ENCODE results near the gene CNKSR1. TPM values are rescaled to one million over a fixed set of nuclear protein-coding genes. Genes with fewer than 3 reads are reported as not detected.

CNKSR1 gene
- total and polyA plus RNA-seq, 2 of the 4 experiments (the other 2 are of a cell fraction), result 0.43 TPM; not detected in 1

DNA sequence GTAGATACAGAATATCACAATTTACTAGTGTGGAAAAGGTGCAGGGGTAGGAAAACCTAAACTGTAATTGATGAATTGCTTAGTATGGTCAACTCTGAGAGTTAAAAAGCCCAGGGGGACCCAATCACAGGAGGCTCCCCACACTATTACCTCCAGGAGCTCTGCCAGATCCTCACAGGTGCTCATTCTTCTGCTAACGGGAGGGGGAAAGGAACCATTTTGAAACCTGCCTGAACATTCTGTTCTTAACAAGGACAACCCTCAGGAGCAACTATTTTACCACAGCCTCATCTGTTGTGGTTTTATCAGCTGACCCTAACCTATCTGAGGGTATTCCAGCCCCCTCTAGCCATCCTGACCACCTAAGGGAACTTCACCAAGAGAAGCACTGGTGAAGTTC is 46.6 kb upstream of the CNKSR1 start:
- H2BK20ac ChIP-seq (ENCODE audit: low read depth, low read length), result no peak overlapping the region
- no peaks in the 10 kb centered on the region for H3K36me3 ChIP-seq (ENCODE audit: control insufficient read depth, insufficient read depth, low read length)
- no peak overlapping the region for H4K8ac ChIP-seq (ENCODE audit: low read depth in 2 of 2, low read length in 2 of 2)
- no TSS peak for BruUV-seq (replicated peaks)
- H2AK5ac ChIP-seq (ENCODE audit: low read depth, low read length), result no peak overlapping the region
- no peak overlapping the region for H3K56ac ChIP-seq (ENCODE audit: extremely low read depth, insufficient read depth, low read length)
- ChIA-PET POLR2A (ENCODE audit: unreplicated experiment) (no interaction called here), CTCF (interaction anchor here (1.3 kb wide), 1 partner anchor 15 kb away, joined by 4 read pairs; no protein-coding TSS in a partner anchor)
- H4K91ac ChIP-seq (ENCODE audit: insufficient read depth, low read depth, low read length), result no peak overlapping the region
- no peaks in the 10 kb centered on the region for H3K9me3 ChIP-seq (ENCODE audit: control insufficient read depth, insufficient read depth, low read length)
- TF ChIP-seq, protein P1, sequence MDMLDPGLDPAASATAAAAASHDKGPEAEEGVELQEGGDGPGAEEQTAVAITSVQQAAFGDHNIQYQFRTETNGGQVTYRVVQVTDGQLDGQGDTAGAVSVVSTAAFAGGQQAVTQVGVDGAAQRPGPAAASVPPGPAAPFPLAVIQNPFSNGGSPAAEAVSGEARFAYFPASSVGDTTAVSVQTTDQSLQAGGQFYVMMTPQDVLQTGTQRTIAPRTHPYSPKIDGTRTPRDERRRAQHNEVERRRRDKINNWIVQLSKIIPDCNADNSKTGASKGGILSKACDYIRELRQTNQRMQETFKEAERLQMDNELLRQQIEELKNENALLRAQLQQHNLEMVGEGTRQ (IDR thresholded peaks at IDR 0.05; ENCODE audit: low read depth, low read length), result no peak
- TF ChIP-seq, protein P2, sequence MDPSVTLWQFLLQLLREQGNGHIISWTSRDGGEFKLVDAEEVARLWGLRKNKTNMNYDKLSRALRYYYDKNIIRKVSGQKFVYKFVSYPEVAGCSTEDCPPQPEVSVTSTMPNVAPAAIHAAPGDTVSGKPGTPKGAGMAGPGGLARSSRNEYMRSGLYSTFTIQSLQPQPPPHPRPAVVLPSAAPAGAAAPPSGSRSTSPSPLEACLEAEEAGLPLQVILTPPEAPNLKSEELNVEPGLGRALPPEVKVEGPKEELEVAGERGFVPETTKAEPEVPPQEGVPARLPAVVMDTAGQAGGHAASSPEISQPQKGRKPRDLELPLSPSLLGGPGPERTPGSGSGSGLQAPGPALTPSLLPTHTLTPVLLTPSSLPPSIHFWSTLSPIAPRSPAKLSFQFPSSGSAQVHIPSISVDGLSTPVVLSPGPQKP (IDR thresholded peaks at IDR 0.05; ENCODE audit: borderline replicate concordance, low read depth, low read length), result no peak
- TF ChIP-seq RCOR1 (IDR thresholded peaks at IDR 0.05; ENCODE audit: insufficient replicate concordance, low read length) (no peak), CHD1 (IDR thresholded peaks at IDR 0.05; ENCODE audit: low read depth, low read length) (no peak), BHLHE40 (IDR thresholded peaks at IDR 0.05; ENCODE audit: low read depth, low read length) (no peak), MAZ (IDR thresholded peaks at IDR 0.05; ENCODE audit: borderline replicate concordance, low read depth, low read length) (no peak), RFX5 (IDR thresholded peaks at IDR 0.05; ENCODE audit: low read depth, low read length) (no peak), FOS (IDR thresholded peaks at IDR 0.05; ENCODE audit: low read depth, low read length) (no peak)
- no peak overlapping the region for H2AK9ac ChIP-seq (replicated peaks; ENCODE audit: low read depth, low read length, poor library complexity)
- no peaks in the 10 kb centered on the region for H3K79me1 ChIP-seq (ENCODE audit: low read depth in 1 of 2, low read length in 2 of 2)
- no peak overlapping the region for H3K4me2 ChIP-seq (ENCODE audit: low read depth, low read length)
- H2BK120ac ChIP-seq (ENCODE audit: low read depth, low read length), result no peak overlapping the region
- no peak overlapping the region for H3K9ac ChIP-seq (ENCODE audit: low read depth, low read length)
- no peak overlapping the region for H3K23ac ChIP-seq (ENCODE audit: low read depth, low read length)
- H2AFZ ChIP-seq (replicated peaks; ENCODE audit: low read length, poor library complexity), result no peak overlapping the region
- dilution Hi-C loops (cut with HindIII; ENCODE audit: low sequenced_read_pairs, unreplicated experiment), result no loop called here
- intact Hi-C loops (cut with micrococcal nuclease), result no loop called here
- peaks cover 11% of the 10 kb centered on the region for H3K27me3 ChIP-seq (ENCODE audit: control insufficient read depth, insufficient read depth, low read length)
- WGBS, 2 experiments (ENCODE audit: extremely low coverage in 2 of 2, insufficient read length in 1 of 2), result no CpG with 5 or more reads among the region's 1 CpG
- no peak for DNase-seq
- no peak overlapping the region for H4K5ac ChIP-seq (ENCODE audit: low read depth, low read length)
- no peak overlapping the region for H3K4ac ChIP-seq (ENCODE audit: low read depth, low read length)
- ATAC-seq (ENCODE audit: low read depth), result no peak
- no peak overlapping the region for H2BK15ac ChIP-seq (ENCODE audit: low read depth, low read length)
- H3K27ac ChIP-seq (ENCODE audit: insufficient read depth, low read length), result no peak overlapping the region
- no peak overlapping the region for H2BK5ac ChIP-seq (ENCODE audit: low read depth, low read length, poor library complexity, severe bottlenecking)
- H4K20me1 ChIP-seq (ENCODE audit: insufficient read depth, low read length), result no peaks in the 10 kb centered on the region
- 0 out of 2 replicates have a peak, but pooled peaks cover 1% of the 10 kb centered on the region for H3K4me1 ChIP-seq (ENCODE audit: control insufficient read depth, insufficient read depth, low read length)
- no peak overlapping the region for H3K4me3 ChIP-seq (ENCODE audit: insufficient read depth, low read depth, low read length)
- in situ Hi-C loops (cut with MboI; ENCODE audit: low sequenced_read_pairs), result no loop called here
- no peaks in the 10 kb centered on the region for H3K9me1 ChIP-seq (ENCODE audit: insufficient read depth, low read length)
- H3K18ac ChIP-seq (ENCODE audit: low read depth, low read length), result no peak overlapping the region
- H3K14ac ChIP-seq (replicated peaks; ENCODE audit: low read depth, low read length), result no peak overlapping the region

All from IMR-90 (cell line).